Measurements from ENCODE around the gene FBXO31.
A peak's percentile ranks its signal among the peaks of the same experiment; 100 is the strongest.
"Not testable (repeated sequence)": the region's sequence is repeated elsewhere in the genome, so short reads cannot be mapped to it uniquely, and the experiment has no call there.

FBXO31 gene

DNA sequence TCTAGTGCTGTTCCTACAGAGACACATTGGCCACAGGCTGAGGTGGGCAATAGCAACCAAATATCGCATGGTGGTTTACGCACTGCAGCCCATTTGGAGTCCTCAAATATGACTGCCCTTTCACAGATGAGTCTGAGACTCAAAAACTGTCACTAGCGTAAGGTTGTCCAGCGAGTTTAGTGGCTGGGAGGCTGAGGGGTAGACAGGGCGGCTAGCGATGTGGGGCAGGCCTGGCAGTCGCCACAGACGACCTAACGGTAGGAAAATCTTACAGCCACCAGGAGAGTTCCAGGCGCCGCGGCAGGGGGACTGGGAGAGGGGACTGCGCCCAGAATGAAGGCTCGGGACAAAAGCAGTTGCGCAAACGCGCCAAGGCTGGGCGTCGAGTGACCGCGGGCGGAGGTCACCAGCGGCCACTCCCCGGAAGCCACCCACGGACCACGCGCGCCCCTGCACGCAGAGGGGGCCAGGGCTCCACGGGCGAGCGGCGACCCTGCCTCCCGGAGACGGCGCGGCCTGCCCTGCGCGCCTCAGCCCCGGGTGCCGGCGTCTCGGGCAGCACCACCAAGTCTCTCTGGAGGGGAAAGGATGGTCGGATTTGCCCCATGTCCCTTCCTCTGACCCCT is 7.9 kb upstream of the FBXO31 start:
- H3K4me3 ChIP-seq (ENCODE audit: low read depth, low read length), result peak overlapping the region; percentile 64
- peak; percentile 36 for DNase-seq (ENCODE audit: low read depth)

DNA sequence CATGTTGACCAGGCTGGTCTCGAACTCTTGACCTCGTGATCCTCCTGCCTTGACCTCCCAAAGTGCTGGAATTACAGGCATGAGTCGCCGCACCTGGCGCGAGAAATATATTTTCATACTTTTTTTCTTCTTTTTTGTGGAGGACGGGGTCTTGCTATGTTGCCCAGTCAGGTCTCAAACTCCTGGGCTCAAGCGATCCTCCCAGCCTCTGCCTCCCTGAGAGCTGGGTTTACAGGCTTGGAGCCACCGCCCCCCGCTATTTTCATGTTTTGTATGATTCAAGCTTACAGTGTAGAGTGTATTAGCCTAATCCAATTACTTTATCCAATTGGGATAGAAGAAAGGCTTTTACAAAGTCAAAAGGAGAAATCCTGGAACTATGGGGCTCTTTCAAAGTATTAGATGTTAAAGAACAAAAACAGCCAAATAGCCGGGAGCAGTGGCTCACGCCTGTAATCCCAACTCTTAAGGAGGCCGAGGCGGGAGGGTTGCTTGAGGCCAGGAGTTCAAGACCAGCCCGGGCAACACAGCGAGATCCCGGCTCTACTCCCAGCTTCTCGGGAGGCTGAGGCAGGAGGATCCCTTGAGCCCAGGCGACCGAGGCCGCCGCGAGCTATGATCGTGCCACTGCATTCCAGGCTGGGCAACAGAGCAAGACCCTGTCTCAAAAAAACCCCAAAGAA is 7.2 kb upstream of the FBXO31 start:
- TF ChIP-seq, protein P1, sequence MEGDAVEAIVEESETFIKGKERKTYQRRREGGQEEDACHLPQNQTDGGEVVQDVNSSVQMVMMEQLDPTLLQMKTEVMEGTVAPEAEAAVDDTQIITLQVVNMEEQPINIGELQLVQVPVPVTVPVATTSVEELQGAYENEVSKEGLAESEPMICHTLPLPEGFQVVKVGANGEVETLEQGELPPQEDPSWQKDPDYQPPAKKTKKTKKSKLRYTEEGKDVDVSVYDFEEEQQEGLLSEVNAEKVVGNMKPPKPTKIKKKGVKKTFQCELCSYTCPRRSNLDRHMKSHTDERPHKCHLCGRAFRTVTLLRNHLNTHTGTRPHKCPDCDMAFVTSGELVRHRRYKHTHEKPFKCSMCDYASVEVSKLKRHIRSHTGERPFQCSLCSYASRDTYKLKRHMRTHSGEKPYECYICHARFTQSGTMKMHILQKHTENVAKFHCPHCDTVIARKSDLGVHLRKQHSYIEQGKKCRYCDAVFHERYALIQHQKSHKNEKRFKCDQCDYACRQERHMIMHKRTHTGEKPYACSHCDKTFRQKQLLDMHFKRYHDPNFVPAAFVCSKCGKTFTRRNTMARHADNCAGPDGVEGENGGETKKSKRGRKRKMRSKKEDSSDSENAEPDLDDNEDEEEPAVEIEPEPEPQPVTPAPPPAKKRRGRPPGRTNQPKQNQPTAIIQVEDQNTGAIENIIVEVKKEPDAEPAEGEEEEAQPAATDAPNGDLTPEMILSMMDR (conservative IDR thresholded peaks at IDR 0.05; ENCODE audit: low read depth, low read length), result no peak
- H3K4me3 ChIP-seq (ENCODE audit: low read depth, low read length), result no peak overlapping the region

More for the DNA sequence above, 7.9 kb upstream of the FBXO31 start:
- TF ChIP-seq, protein P1 (conservative IDR thresholded peaks at IDR 0.05; ENCODE audit: low read depth, low read length), result no peak

DNA sequence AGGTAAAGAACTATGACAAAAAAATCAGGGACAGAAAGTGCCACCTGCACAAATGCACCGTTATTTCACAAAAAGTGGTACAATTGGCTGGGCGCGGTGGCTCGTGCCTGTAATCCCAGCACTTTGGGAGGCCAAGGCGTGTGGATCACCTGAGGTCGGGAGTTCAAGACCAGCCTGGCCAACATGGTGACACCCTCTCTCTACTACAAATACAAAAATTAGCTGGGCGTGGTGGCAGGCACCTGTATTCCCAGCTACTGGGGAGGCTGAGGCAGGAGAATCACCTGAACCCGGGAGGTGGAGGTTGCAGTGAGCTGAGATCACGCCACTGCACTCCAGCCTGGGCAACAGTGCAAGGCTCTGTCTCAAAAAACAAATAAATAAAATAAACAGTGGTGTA is 6.3 kb upstream of the FBXO31 start:
- not testable (repeated sequence) for DNase-seq (ENCODE audit: low read depth); H3K4me3 ChIP-seq (ENCODE audit: low read depth, low read length)

More for the DNA sequence above, 7.2 kb upstream of the FBXO31 start:
- no peak for DNase-seq (ENCODE audit: low read depth)

DNA sequence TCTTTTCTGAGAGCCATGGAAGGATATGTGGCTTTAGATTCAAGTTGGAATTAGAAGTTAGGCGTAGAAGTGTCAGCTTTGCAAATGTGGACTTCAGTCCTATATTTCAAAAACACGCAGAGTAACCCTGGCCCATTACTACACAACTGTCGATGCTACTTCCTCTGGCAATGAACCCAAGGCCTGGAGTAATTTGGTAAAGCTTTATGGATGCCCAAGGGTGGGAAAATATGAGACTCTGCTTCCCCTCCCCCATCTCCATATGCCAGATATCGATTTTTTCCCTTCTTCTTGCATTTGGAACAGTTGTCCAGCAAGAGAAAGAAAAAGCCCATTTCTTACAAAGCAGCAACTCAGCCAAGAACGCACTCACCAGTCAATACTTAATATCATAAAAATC is 5.7 kb upstream of the FBXO31 start:
- TF ChIP-seq, protein P1 (conservative IDR thresholded peaks at IDR 0.05; ENCODE audit: low read depth, low read length), result no peak
- no peak for DNase-seq (ENCODE audit: low read depth)
- H3K4me3 ChIP-seq (ENCODE audit: low read depth, low read length), result no peak overlapping the region

DNA sequence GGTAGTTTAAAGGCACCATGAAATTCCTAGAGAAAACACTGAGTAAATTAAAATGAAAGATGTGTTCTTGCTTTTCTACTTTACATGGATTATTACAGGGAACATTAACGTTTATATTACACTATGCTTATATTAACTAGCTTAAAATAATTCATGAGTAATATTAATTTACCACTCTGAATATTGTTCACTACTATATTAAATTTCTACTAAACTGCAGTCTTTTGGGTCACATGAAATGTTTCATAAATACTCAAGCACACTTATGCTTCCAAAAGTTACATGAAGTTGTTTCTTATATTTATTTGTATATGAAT is 5.2 kb upstream of the FBXO31 start:
- DNase-seq (ENCODE audit: low read depth), result no peak
- no peak overlapping the region for H3K4me3 ChIP-seq (ENCODE audit: low read depth, low read length)
- TF ChIP-seq, protein P1 (conservative IDR thresholded peaks at IDR 0.05; ENCODE audit: low read depth, low read length), result no peak

DNA sequence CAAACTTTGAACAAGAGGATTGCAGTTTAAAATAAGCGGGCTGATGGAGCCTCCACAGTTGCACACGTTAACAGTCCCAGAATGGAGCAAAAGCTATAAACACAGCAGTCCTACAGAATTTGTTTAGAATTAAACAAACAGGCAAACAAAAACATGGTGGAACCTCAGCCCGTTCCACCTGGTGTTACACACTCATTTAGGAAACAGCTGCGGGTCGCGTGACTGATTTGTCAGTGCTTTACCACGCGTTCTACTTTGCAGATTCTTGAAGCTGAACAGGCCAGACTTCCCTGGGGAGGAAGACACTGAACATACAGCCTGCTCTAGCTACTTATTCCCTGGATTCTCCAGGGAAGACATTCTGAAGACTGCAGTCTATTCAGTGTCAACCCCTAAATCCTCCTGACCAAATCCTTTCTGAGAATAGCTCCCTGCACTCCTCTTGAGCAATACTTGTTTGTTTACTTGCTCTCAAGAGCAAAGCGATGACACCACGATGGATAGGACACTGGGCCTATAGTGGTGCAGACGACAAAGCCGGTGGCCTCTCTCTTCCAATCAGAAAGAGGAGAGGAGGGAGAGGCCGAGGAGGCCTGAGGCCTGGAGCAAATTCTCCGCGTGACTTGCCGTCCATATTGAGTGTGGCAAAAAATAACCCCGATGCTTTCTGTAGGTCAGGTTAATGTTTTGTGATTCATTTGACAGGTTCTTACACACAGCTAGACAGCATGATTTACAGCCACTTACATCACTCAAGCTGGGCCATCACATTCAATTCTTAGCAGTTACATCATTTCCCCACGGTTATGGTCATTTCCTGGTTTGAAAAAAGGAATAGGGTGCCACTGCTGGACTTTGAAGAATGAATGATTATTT is 4.6 kb upstream of the FBXO31 start:
- no peak overlapping the region for H3K4me3 ChIP-seq (ENCODE audit: low read depth, low read length)
- DNase-seq (ENCODE audit: low read depth), result peak; percentile 100
- TF ChIP-seq, protein P1 (conservative IDR thresholded peaks at IDR 0.05; ENCODE audit: low read depth, low read length), result no peak

DNA sequence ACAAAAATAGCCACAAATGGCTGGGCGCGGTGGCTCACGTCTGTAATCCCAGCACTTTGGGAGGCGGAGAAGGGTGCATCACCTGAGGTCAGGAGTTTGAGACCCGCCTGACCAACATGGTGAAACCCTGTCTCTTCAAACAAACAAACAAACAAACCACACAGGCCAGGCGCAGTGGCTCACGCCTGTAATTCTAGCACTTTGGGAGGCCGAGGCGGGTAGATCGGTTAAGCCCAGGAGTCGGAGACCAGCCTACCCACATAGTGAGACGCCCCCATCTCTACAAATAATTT is 1.2 kb upstream of the FBXO31 start:
- H3K4me3 ChIP-seq (ENCODE audit: low read depth, low read length), result peak overlapping the region; percentile 82
- DNase-seq (ENCODE audit: low read depth), result not testable (repeated sequence)

Data from choroid plexus epithelial cell (primary cell).